ENCODE measurements around the gene CLEC4E.
"Not testable (repeated sequence)": the region's sequence is repeated elsewhere in the genome, so short reads cannot be mapped to it uniquely, and the experiment has no call there.

CLEC4E gene

GRCh38 chr12:8507596-8507995, 33.1 kb downstream of the CLEC4E start:
- Histone ChIP-seq H3K27me3 (ENCODE audit: control insufficient read depth in 1 of 2, insufficient read depth in 2 of 2, low read length in 2 of 2) (no peaks in the 10 kb centered on the region), H3K4me1 (ENCODE audit: control insufficient read depth in 1 of 2, insufficient read depth in 2 of 2, low read length in 2 of 2) (no peaks in the 10 kb centered on the region), H3K9ac (ENCODE audit: low read depth in 1 of 2, low read length in 2 of 2) (no peak overlapping the region), H3K27ac (ENCODE audit: low read depth, low read length) (no peak overlapping the region), H3K9me3 (ENCODE audit: control insufficient read depth in 1 of 2, low read length in 2 of 2) (no peaks in the 10 kb centered on the region), H3K4me3 (ENCODE audit: low read depth in 1 of 2, low read length in 2 of 2) (no peak overlapping the region), H3K36me3 (ENCODE audit: control insufficient read depth in 1 of 2, insufficient read depth in 2 of 2, low read length in 2 of 2) (no peaks in the 10 kb centered on the region)

GRCh38 chr12:8504351-8504750, 36.4 kb downstream of the CLEC4E start:
- H3K27ac ChIP-seq (ENCODE audit: low read depth, low read length) = no peak overlapping the region
- no peak overlapping the region for H3K4me3 ChIP-seq (ENCODE audit: low read depth in 1 of 2, low read length in 2 of 2)
- no peaks in the 10 kb centered on the region for H3K27me3 ChIP-seq (ENCODE audit: control insufficient read depth in 1 of 2, insufficient read depth in 2 of 2, low read length in 2 of 2)
- no peaks in the 10 kb centered on the region for H3K36me3 ChIP-seq (ENCODE audit: control insufficient read depth in 1 of 2, insufficient read depth in 2 of 2, low read length in 2 of 2)
- H3K9me3 ChIP-seq (ENCODE audit: control insufficient read depth in 1 of 2, low read length in 2 of 2) = no peaks in the 10 kb centered on the region
- no peaks in the 10 kb centered on the region for H3K4me1 ChIP-seq (ENCODE audit: control insufficient read depth in 1 of 2, insufficient read depth in 2 of 2, low read length in 2 of 2)
- H3K9ac ChIP-seq (ENCODE audit: low read depth in 1 of 2, low read length in 2 of 2) = no peak overlapping the region

DNA sequence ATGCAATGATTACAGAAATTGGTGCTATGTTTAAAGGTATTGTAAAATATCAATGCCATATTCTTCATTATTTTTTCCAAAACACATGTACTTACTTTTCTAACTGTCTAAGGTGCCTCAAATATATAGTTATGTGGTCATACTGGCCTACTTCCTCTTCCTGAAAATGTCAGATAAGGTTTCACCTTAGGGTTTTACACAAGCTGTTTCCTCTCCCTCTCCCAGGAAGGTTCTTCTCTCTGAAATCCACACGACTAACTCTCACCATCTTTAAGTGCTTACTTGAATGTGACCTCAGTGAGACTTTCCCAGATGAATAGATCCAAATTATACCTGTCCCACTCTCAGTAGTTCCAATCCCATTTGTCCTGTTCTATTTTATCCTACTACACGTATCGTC, 39.0 kb downstream of the CLEC4E start:
- no peaks in the 10 kb centered on the region for H3K36me3 ChIP-seq (ENCODE audit: control insufficient read depth in 1 of 2, insufficient read depth in 2 of 2, low read length in 2 of 2)
- H3K4me1 ChIP-seq (ENCODE audit: control insufficient read depth in 1 of 2, insufficient read depth in 2 of 2, low read length in 2 of 2) = no peaks in the 10 kb centered on the region
- no peak overlapping the region for H3K4me3 ChIP-seq (ENCODE audit: low read depth in 1 of 2, low read length in 2 of 2)
- no peak overlapping the region for H3K27ac ChIP-seq (ENCODE audit: low read depth, low read length)
- no peaks in the 10 kb centered on the region for H3K27me3 ChIP-seq (ENCODE audit: control insufficient read depth in 1 of 2, insufficient read depth in 2 of 2, low read length in 2 of 2)
- no peaks in the 10 kb centered on the region for H3K9me3 ChIP-seq (ENCODE audit: control insufficient read depth in 1 of 2, low read length in 2 of 2)
- H3K9ac ChIP-seq (ENCODE audit: low read depth in 1 of 2, low read length in 2 of 2) = no peak overlapping the region

GRCh38 chr12:8499616-8500015, 41.1 kb downstream of the CLEC4E start:
- no peaks in the 10 kb centered on the region for H3K36me3 ChIP-seq (ENCODE audit: control insufficient read depth in 1 of 2, insufficient read depth in 2 of 2, low read length in 2 of 2)
- no peaks in the 10 kb centered on the region for H3K27me3 ChIP-seq (ENCODE audit: control insufficient read depth in 1 of 2, insufficient read depth in 2 of 2, low read length in 2 of 2)
- no peak overlapping the region for H3K4me3 ChIP-seq (ENCODE audit: low read depth in 1 of 2, low read length in 2 of 2)
- no peaks in the 10 kb centered on the region for H3K9me3 ChIP-seq (ENCODE audit: control insufficient read depth in 1 of 2, low read length in 2 of 2)
- no peaks in the 10 kb centered on the region for H3K4me1 ChIP-seq (ENCODE audit: control insufficient read depth in 1 of 2, insufficient read depth in 2 of 2, low read length in 2 of 2)
- H3K9ac ChIP-seq (ENCODE audit: low read depth in 1 of 2, low read length in 2 of 2) = no peak overlapping the region
- no peak overlapping the region for H3K27ac ChIP-seq (ENCODE audit: low read depth, low read length)

- not testable (repeated sequence) for H3K27ac ChIP-seq (ENCODE audit: low read depth, low read length); H3K9ac ChIP-seq (ENCODE audit: low read depth in 1 of 2, low read length in 2 of 2); H3K4me1 ChIP-seq (ENCODE audit: control insufficient read depth in 1 of 2, insufficient read depth in 2 of 2, low read length in 2 of 2); H3K9me3 ChIP-seq (ENCODE audit: control insufficient read depth in 1 of 2, low read length in 2 of 2); H3K36me3 ChIP-seq (ENCODE audit: control insufficient read depth in 1 of 2, insufficient read depth in 2 of 2, low read length in 2 of 2); H3K4me3 ChIP-seq (ENCODE audit: low read depth in 1 of 2, low read length in 2 of 2); H3K27me3 ChIP-seq (ENCODE audit: control insufficient read depth in 1 of 2, insufficient read depth in 2 of 2, low read length in 2 of 2)
Observed at GRCh38 chr12:8496074-8496473, 44.6 kb downstream of the CLEC4E start.

GRCh38 chr12:8495671-8496070, 45.0 kb downstream of the CLEC4E start:
- H3K9ac ChIP-seq (ENCODE audit: low read depth in 1 of 2, low read length in 2 of 2) = not testable (repeated sequence)

DNA sequence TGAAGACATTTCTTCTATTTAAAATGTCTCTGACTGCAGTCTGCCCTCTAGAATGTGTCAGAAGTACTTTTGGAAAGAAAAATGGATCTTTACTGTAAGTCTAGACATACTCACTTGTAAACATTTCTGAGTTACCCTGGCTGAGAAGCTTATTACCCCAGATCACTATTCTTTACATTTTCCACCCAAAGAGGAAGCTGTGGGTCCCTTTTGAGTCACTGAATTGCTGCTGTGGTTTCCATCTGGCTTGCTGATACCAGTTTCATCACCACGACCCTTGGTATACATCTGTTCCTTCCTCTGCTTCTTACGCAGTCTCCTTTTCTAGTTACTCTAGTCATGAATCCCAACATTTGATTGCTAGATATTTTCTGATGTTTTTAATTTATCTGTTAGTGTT, 47.6 kb downstream of the CLEC4E start:
- no peak overlapping the region for H3K9ac ChIP-seq (ENCODE audit: low read depth in 1 of 2, low read length in 2 of 2)
- no peak overlapping the region for H3K27ac ChIP-seq (ENCODE audit: low read depth, low read length)
- H3K27me3 ChIP-seq (ENCODE audit: control insufficient read depth in 1 of 2, insufficient read depth in 2 of 2, low read length in 2 of 2) = no peaks in the 10 kb centered on the region
- H3K36me3 ChIP-seq (ENCODE audit: control insufficient read depth in 1 of 2, insufficient read depth in 2 of 2, low read length in 2 of 2) = no peaks in the 10 kb centered on the region
- no peaks in the 10 kb centered on the region for H3K4me1 ChIP-seq (ENCODE audit: control insufficient read depth in 1 of 2, insufficient read depth in 2 of 2, low read length in 2 of 2)
- no peak overlapping the region for H3K4me3 ChIP-seq (ENCODE audit: low read depth in 1 of 2, low read length in 2 of 2)
- no peaks in the 10 kb centered on the region for H3K9me3 ChIP-seq (ENCODE audit: control insufficient read depth in 1 of 2, low read length in 2 of 2)

More at GRCh38 chr12:8495671-8496070, 45.0 kb downstream of the CLEC4E start:
- H3K27me3 ChIP-seq (ENCODE audit: control insufficient read depth in 1 of 2, insufficient read depth in 2 of 2, low read length in 2 of 2); H3K4me3 ChIP-seq (ENCODE audit: low read depth in 1 of 2, low read length in 2 of 2); H3K27ac ChIP-seq (ENCODE audit: low read depth, low read length); H3K36me3 ChIP-seq (ENCODE audit: control insufficient read depth in 1 of 2, insufficient read depth in 2 of 2, low read length in 2 of 2); H3K9me3 ChIP-seq (ENCODE audit: control insufficient read depth in 1 of 2, low read length in 2 of 2); H3K4me1 ChIP-seq (ENCODE audit: control insufficient read depth in 1 of 2, insufficient read depth in 2 of 2, low read length in 2 of 2): not testable (repeated sequence)

GRCh38 chr12:8491646-8492530, 48.8 kb downstream of the CLEC4E start:
- Histone ChIP-seq H3K9me3 (ENCODE audit: control insufficient read depth in 1 of 2, low read length in 2 of 2) (no peaks in the 10 kb centered on the region), H3K27ac (ENCODE audit: low read depth, low read length) (no peak overlapping the region), H3K4me1 (ENCODE audit: control insufficient read depth in 1 of 2, insufficient read depth in 2 of 2, low read length in 2 of 2) (no peaks in the 10 kb centered on the region), H3K36me3 (ENCODE audit: control insufficient read depth in 1 of 2, insufficient read depth in 2 of 2, low read length in 2 of 2) (no peaks in the 10 kb centered on the region), H3K27me3 (ENCODE audit: control insufficient read depth in 1 of 2, insufficient read depth in 2 of 2, low read length in 2 of 2) (no peaks in the 10 kb centered on the region), H3K9ac (ENCODE audit: low read depth in 1 of 2, low read length in 2 of 2) (no peak overlapping the region), H3K4me3 (ENCODE audit: low read depth in 1 of 2, low read length in 2 of 2) (no peak overlapping the region)
